ENCODE data around the gene PTGES3.
"Not testable (repeated sequence)": the region's sequence is repeated elsewhere in the genome, so short reads cannot be mapped to it uniquely, and the experiment has no call there.

Gene PTGES3, protein sequence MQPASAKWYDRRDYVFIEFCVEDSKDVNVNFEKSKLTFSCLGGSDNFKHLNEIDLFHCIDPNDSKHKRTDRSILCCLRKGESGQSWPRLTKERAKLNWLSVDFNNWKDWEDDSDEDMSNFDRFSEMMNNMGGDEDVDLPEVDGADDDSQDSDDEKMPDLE

DNA sequence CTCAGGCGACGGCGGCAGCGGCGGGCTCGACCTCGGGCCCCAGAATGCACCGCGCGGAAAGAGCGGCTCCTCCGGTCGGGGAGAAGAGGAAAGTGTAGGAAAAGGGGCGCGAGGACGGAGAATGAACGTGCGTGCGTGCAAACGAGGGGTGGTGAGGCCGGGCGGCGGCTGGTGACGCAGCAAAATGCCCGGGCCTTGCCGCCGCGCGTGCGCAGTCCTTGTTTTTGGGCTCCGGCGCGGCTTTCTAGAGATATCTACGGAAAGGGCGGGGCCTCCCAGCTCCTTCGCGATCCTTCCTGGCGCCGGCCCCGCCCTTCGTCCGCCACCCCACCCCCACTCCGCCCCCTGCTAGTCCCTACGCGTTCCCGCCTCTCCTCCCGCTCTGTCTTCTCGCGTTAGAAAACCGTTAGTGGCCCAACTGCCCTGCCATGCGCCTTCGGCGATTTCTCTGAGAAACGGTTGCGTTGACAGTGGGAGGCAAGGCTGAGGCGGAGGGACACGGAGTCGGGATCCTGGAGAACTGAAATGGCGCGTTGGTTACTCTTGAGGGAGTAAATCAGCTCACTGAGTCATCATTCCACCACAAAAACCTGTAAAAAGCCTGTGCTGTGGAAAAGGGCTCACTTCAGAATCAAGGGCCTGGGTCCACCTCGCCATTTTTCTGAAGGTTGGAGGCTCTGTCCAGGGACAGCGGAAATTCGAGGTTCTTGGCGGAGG lies at the start of gene PTGES3:
PTGES3 (minus strand) TSS at position 156 of the 717 bp plus-strand sequence. CDS start 285 bp downstream, outside the sequence.
- DNase-seq (ENCODE audit: insufficient read length, low spot score) (peak; percentile 91), FAIRE-seq (peak; percentile 61)
- TF ChIP-seq POLR2A (IDR thresholded peaks at IDR 0.05; ENCODE audit: low read depth, low read length): peak; percentile 83

DNA sequence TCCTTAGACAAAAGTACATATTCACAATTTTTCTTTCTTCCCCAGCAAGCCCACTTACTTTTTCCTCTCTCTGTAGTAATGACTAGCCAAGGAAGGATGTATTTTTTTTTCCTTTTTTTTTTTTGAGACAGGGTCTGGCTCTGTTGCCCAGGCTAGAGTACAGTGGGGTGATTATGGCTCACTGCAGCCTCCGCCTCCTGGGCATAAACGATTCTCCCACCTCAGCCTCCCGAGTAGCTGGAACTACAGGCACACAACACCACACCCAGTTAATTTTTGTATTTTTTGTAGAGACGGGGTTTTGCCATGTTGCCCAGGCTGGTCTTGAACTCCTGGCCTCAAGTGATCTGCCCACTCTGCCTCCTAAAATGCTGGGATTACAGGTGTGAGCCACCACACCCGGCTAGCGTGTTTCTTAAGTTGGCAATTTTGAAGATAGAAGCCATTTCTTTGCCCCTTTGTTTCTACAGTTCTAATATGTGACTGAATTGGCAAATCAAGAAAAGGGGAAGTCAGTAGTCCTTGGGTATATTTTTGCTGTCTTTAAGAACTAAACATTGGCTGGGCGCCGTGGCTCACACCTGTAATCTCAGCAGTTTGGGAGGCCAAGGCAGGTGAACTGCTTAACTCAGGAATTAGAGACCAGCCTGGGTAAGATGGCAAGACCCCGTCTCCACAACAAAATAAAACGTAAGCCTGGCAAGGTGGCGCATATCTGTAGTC lies 40.2 kb upstream of the PTGES3 start:
- FAIRE-seq (no peak), DNase-seq (ENCODE audit: insufficient read length, low spot score) (no peak)
- TF ChIP-seq POLR2A (IDR thresholded peaks at IDR 0.05; ENCODE audit: low read depth, low read length): no peak

DNA sequence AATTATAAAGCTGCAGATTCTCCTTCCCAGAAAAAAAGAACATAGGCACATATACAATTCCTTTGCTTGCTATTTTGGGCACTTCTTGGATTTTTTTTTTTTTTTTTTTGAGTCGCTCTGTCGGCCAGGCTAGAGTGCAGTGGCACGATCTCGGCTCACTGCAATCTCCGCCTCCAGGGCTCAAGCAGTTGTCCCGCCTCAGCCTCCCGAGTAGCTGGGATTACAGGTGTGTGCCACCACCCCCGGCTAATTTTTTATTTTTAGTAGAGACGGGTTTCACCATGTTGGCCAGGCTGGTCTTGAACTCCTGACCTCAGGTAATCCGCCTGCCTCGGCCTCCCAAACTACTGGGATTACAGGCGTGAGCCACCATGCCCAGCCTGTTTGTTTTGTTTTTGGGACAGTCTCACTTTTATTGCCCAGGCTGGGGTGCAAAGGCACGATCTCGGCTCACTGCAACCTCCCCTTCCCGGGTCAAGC lies 38.2 kb upstream of the PTGES3 start:
- DNase-seq (ENCODE audit: insufficient read length, low spot score); FAIRE-seq: not testable (repeated sequence)

DNA sequence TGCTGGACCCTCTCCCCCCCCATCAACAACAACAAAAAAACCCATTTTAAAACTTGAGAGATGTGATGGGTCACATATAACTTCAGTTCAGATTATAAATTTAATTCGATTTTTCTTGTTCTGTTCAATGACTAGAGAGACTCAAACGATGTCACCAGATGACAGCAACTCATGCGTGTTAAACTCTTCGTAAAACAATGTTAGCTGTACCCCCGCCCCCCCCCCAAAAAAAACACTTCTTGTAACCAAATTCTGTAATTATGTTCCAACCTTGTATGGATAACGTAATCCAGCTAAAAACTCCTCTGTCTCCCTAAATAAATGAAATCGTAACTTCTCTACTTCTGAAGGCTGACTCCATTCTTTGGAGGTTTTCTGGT lies 37.6 kb upstream of the PTGES3 start:
- no peak for DNase-seq (ENCODE audit: insufficient read length, low spot score)
- TF ChIP-seq POLR2A (IDR thresholded peaks at IDR 0.05; ENCODE audit: low read depth, low read length): no peak
- FAIRE-seq: no peak

DNA sequence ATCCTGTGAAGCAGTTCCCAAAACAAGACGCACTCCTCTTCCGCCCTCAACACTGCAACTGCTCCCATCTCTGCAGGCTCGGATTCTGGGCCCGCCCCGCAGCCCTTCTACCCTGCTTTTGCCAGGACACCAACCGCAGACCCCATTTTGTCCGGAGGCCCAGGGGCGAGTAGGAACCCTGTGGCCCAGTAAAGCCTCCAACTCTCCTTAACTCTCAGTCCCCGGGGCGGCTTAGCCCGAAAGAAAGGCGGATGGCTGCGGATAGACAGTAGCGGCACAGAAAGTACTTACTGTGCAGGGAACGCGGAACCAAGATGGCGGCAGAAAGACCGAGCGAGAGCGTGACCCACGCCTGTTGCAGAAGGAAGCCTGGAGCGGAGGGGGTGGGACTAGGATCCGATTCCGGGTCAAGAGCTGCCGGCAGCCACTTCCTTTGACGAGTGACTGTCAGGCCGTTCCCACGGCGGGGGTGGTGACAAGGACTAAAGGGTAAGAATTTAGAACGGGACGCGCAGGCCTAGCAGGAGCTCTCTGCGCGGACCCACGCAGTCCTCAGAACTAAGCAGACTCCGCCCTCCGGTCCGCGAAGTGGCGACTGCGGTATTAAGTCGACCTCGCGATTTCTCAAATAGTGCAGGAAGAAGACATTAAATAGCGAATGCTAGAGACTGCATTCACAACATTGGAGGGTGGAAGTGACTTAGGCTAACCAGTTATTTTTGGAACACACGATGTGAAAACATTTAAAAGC lies 37.1 kb upstream of the PTGES3 start, which contains the start of gene NACA:
NACA (minus strand) TSS at position 328 of the 751 bp plus-strand sequence. CDS start 778 bp downstream, outside the sequence.
- TF ChIP-seq POLR2A (IDR thresholded peaks at IDR 0.05; ENCODE audit: low read depth, low read length): peak; percentile 87
- peak; percentile 95 for DNase-seq (ENCODE audit: insufficient read length, low spot score)
- FAIRE-seq: peak; percentile 98

DNA sequence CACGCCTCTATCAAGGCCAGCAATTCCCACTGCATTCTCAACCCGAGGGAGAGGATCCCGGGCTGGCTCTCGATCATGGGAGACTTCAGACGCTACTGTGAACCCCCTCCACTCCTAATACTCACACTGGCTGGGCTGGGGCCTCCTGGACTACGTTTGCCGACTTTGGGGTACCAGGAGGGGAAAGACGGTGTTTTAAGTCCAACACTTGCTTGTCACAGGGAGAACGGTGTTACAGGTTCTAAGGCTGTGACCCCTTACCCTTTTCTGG lies 36.6 kb upstream of the PTGES3 start:
- TF ChIP-seq POLR2A (IDR thresholded peaks at IDR 0.05; ENCODE audit: low read depth, low read length): no peak
- DNase-seq (ENCODE audit: insufficient read length, low spot score) (no peak), FAIRE-seq (no peak)

DNA sequence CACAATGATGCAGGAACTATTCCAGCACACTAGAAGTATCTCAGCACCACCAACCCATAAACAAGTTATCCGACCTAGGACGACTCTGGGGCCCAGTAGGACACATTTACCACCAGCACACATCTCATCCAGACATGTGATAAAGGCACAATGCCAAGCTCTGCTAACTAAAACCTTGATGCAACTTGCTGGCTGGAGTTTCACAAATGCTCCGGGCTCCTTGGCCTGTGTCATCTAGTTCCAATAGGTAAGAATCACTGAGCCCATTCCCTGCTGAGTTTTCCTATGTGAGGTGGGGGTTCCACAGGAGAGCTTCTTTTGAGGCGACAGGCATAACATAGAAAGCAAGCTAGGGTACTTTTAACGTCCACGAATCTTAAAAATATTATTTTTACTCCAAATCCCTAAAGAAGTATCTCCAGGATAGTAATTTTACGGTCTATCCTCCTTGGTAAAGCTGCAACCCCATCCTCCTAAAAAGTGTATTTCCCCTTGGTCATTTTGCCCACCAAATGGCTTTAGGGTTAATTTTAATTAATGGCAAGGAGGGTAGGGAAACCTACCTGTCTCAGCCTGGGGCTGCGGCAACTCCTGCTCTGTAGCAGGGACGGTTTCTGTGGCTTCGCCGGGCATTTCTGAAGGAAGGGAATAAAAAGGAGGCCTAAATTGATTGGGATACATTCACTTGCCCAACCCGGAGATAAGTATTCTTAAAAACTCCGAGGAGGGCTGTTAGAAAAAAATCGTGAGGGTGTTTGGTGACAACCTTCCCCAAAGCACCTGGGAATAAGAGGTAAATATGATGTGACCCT lies 36.0 kb upstream of the PTGES3 start:
- FAIRE-seq (no peak), DNase-seq (ENCODE audit: insufficient read length, low spot score) (no peak)
- no peak for TF ChIP-seq POLR2A (IDR thresholded peaks at IDR 0.05; ENCODE audit: low read depth, low read length)

DNA sequence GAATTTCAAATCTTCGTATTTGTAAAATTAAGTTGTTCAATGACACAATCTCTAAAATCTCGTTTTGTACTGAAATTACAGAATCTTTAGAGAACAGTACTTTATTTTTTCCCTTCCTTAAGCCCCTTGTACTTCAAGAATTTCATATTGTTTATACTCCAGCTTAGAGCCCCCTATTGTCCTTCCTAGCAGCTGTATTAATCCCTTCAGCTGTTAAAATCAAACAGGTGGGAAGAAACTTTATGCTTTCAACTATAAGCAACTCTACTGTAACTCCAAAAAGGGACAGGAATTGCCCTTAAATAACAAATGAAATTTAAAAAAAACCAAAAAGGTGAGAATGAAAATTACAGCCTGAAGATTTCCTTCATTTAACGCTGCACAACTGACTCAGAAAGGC lies 35.3 kb upstream of the PTGES3 start:
- no peak for DNase-seq (ENCODE audit: insufficient read length, low spot score)
- TF ChIP-seq POLR2A (IDR thresholded peaks at IDR 0.05; ENCODE audit: low read depth, low read length): no peak
- no peak for FAIRE-seq

DNA sequence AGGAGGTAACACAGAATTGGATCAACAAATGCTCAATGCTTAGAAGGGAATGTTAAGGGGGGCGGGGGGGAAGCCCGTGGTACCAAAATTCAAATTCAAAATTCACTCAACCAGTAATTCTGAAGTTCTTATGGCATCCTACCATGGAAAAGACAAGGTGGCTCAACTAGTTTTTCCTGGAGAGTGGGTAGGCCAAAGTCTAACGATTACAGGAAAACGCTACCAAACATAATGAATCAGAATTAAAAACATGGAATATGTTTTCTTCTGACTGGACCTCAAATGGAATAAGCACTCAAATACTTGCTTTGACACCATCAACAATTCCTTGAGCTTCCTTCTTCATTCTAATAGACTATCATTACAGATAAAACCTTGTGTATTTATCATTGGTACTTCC lies 34.7 kb upstream of the PTGES3 start:
- FAIRE-seq (no peak), DNase-seq (ENCODE audit: insufficient read length, low spot score) (no peak)
- no peak for TF ChIP-seq POLR2A (IDR thresholded peaks at IDR 0.05; ENCODE audit: low read depth, low read length)

DNA sequence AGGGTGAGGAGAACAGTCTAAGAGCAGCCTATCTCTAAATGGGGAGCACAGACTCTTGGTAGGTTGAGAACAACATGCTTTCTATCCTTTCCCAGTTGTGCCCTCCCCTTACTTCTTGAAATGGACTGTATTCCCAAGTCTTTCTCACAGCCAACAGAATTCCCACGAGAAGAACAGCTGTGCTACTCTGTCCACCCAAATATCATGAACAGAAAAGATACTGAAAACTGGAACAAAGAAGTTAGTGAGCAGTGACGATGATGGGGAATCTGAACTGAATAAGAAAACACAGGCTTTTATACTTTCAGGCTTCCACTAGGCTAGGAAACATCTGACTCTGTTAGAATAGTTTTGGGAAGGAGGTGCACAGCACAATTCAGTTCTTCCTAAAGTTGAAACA lies 33.6 kb upstream of the PTGES3 start:
- FAIRE-seq (no peak), DNase-seq (ENCODE audit: insufficient read length, low spot score) (no peak)
- TF ChIP-seq POLR2A (IDR thresholded peaks at IDR 0.05; ENCODE audit: low read depth, low read length): no peak

DNA sequence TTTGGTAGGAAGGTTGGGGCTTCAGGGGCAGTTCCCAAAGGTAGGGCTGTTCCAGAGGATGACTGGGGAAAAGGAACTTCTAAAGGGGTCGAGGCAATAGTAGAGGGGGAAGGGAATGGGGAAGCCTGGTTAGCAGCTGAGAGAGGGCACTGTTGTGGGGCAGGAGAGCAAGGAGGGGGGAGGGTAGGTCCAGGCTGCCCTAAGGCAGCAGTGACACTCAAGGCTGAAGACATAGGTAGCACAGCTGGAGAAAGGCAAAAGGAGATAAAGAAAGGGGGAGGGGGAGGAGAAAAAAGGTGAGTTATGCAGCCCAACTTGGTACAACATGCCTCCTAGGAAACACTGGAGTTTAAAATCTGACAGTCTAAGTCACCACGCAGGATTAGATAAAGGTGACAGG lies 33.1 kb upstream of the PTGES3 start:
- FAIRE-seq: no peak
- no peak for DNase-seq (ENCODE audit: insufficient read length, low spot score)
- no peak for TF ChIP-seq POLR2A (IDR thresholded peaks at IDR 0.05; ENCODE audit: low read depth, low read length)

DNA sequence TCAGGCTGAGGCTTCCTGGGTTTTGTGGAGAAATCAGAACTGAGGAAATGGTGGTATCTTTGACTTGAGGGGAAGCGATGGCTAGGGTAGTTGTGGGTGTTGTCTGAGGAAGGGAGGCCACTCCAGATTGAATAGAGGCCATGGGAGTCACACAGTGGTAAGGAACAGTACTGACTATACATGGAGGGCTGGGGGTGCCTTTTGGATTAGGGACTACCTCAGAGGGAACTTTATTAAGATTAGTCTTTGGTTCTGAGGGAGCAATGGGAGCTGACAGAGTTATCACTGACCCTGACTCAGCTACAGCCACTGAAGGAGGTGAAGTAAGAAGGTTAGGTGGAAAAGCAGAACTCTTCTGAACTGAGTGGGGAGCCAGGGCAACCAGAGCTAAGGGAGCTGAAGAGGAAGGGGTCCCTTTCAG lies 32.7 kb upstream of the PTGES3 start:
- no peak for TF ChIP-seq POLR2A (IDR thresholded peaks at IDR 0.05; ENCODE audit: low read depth, low read length)
- DNase-seq (ENCODE audit: insufficient read length, low spot score): no peak
- no peak for FAIRE-seq

DNA sequence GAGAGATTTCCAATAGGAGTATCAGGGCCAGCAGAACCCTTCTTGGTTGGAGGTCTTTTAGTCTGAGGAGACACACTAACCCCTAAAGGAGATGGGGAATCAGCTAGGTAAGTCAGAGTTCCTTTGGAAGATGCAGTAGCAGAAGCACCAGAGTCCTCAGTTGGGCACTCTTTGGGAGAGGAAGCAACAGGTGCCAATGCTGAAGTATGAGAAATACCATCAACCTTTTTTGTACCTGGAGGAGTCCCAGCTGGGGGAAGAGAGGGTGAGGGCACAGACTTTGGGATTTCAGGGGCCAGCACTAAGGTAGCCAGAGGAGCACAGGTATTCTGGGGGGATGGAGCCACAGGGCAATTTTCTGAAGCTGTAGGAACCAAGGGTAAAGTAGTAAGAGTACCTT lies 31.0 kb upstream of the PTGES3 start:
- FAIRE-seq (no peak), DNase-seq (ENCODE audit: insufficient read length, low spot score) (no peak)
- no peak for TF ChIP-seq POLR2A (IDR thresholded peaks at IDR 0.05; ENCODE audit: low read depth, low read length)
